ENCODE results near the gene DDX28.
"Not testable (repeated sequence)": the region's sequence is repeated elsewhere in the genome, so short reads cannot be mapped to it uniquely, and the experiment has no call there.

The DDX28 gene

DNA sequence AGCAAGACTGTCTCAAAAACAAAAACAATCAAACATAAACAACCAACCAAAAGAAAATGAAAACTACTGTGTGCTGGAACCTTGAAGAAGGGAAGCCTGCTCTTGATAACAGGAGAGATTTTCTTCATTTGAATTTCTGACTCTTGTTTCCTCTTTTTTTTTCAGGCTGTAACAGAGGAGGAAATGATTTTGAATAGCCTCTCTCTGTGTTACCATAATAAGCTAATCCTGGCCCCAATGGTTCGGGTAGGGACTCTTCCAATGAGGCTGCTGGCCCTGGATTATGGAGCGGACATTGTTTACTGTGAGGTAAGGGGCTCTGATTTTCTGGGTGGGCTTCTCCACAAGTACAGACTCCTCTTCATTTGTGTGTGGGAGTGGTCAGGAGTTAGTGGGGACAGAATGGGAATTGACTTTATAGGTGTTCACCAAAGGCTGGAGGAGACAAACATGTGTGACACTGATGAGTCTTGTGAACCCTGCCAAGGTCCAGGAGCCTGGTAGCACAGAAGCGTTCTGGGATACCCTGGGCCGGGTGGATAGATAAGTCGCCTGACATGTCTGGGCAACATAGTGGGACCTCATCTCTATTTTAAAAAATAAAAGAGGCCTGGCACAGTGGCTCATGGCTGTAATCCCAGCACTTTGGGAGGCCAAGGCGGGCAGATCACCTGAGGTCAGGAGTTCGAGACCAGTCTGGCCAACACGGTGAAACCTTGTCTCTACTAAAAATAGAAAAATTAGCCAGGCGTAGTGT, 15.0 kb upstream of the DDX28 start:
- DNase-seq (ENCODE audit: low read depth in 2 of 2), result no peak

GRCh38 chr16:68035227-68035626, 12.2 kb upstream of the DDX28 start:
- no peak for DNase-seq (ENCODE audit: low read depth in 2 of 2)

DNA sequence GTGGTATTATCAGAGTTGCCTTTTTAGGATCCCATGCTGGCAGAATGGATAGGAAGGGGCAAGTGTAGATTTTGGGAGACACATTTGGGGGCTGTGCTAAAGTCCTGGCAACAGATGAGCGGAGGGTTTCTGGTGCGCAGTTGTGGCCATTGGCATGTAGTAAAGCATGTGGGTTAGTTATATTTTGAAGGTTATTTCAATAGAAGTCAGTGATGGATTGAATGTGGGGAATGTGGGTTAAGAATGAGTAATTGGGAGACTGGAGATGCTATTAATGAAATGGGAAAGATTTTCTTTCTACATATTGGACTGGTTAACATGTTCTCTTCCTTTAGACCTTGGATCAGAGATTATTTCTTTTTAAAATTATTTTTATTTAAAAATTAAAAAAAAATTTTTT, 10.1 kb upstream of the DDX28 start:
- no peak for DNase-seq (ENCODE audit: low read depth in 2 of 2)

DNA sequence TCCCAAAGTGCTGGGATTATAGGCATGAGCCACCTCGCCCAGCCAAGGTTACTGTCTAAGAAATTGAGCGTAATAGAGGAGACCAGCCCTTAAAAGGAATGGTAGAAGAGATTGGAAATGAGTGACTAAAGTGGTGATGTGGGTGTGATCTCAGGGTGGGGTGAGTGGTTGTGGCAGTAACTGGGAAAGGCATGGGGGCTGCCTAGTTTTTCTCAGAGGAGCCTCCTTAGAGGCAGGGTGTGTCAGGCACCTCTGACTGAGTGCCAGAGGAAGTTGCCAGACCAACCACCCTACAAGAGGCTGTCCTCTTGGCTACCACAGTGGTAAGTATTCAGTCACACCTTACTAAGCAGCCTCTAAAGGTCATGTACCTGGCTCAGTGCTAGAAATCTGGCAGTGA, 8.9 kb upstream of the DDX28 start:
- DNase-seq (ENCODE audit: low read depth in 2 of 2), result no peak

GRCh38 chr16:68030108-68030507, 7.1 kb upstream of the DDX28 start:
- DNase-seq (ENCODE audit: low read depth in 2 of 2), result not testable (repeated sequence)

DNA sequence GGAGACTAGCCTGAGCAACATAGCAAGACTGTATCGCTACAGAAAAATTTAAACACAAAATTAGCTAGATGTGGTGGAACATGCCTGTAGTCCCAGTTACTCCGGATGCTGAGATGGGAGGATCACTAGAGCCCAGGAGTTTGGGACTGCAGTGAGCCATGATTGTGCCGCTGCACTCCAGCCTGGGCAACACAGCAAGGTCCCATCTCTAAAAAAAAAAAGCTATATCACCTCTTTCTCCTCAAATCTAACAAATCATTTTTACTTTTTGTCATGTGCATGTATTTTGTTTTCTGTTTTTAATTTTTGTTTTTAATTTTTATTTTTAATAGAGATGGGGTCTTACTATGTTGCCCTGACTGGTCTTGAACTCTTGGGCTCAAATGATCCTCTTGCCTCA, 6.0 kb upstream of the DDX28 start:
- no peak for DNase-seq (ENCODE audit: low read depth in 2 of 2)

GRCh38 chr16:68022278-68022727, 729 bp downstream of the DDX28 start:
- DNase-seq (ENCODE audit: low read depth in 2 of 2), result no peak

- no peak for DNase-seq (ENCODE audit: low read depth in 2 of 2)
These were observed 1.5 kb downstream of the DDX28 start for GRCh38 chr16:68021490-68021889.

GRCh38 chr16:68019167-68019680, 3.8 kb downstream of the DDX28 start:
- DNase-seq (ENCODE audit: low read depth in 2 of 2), result no peak

DNA sequence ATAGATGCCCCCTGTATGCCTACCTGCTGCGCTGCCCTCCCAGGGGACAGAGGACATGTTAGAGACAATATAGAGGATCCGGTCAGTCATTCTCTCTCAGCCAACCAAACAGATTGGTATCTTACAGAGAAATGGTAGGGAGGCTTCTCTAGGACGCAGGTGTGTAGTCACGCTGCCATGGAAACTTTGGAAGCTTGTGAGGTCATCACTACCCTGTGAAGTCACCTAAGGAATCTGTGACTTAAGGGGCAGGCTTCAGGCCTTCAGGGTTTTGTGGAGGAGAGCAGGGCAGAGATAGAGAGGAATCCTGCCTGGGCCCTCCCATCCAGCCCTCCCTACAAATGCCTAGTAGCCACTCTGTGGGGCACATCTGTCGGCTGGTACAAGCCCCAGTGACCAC, 7.4 kb downstream of the DDX28 start, which contains the start of gene DPEP2NB:
TSS of gene DPEP2NB (minus strand) at position 231 of the 400 bp plus-strand sequence. CDS start at position 90, 141 bp downstream.
- no peak for DNase-seq (ENCODE audit: low read depth in 2 of 2)

- DNase-seq (ENCODE audit: low read depth in 2 of 2), result no peak
These were observed 9.6 kb downstream of the DDX28 start for GRCh38 chr16:68013440-68013839.

DNA sequence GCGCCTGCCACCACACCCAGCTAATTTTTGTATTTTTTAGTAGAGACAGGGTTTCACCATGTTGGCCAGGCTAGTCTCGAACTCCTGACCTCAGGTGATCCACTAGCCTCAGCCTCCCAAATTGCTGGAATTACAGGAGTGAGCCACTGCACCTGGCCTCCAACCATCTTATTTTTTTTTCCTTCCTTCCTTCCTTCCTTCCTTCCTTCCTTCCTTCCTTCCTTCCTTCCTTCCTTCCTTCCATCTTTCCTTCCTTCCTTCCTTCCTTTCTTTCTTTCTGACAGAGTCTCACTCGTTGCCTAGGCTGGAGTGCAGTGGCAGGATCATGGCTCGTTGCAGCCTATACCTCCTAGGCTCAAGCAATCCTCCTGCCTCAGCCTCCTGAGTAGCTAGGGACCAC, 13.2 kb downstream of the DDX28 start:
- DNase-seq (ENCODE audit: low read depth in 2 of 2), result not testable (repeated sequence)

DNA sequence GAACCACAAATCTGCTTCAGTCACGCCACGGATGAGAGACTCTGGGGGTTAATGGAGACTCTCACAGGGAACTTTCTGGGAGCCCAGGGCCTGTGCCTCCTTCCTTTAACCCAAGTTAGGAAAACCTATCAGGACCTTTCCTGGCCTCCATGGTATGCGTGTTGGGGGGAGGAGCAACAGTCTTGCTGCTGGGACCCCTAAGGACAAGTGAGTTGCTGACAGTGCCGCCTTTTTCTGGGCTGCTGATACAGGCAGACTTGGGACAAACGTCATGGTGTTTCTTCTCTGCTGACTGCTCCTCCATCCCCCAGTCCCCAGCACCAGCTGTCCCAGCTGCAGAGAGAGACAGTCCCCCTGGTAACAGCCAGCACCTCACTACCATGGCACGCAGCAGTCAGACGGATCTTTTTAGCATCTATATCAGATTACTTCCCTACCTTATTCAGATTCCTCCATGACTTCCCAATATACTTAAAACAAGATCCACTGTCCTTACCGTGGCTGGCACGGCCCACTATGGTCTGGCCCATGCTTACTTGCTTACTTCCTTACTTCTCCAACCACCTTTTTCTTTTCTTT, 13.8 kb downstream of the DDX28 start:
- no peak for DNase-seq (ENCODE audit: low read depth in 2 of 2)

DNA sequence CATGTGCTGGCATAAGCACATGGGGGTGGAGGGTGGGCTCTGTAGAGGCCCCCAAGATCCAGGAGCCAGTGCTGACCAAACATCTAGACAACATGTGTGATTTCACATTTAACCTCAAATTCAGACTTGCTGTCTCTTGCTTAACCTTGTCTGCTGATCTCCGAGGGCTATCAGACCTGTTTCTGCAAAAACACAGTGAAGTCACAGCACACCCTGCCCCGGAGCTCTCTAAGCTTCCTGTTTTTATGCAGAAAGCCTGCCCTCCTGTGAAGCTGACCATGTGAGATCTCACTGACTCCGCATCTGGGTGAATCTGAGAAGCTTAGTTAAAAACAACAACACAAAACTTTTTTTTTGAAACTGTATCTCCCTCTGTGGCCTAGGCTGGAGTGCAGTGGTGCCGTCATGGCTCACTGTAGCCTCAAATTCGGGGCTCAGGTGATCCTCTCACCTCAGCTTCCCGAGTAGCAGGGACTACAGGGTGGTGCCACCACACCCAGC, 17.2 kb downstream of the DDX28 start:
- no peak for DNase-seq (ENCODE audit: low read depth in 2 of 2)

GRCh38 chr16:68005211-68005610, 17.8 kb downstream of the DDX28 start:
- DNase-seq (ENCODE audit: low read depth in 2 of 2), result no peak

GRCh38 chr16:68003031-68003430, 20.0 kb downstream of the DDX28 start:
- no peak for DNase-seq (ENCODE audit: low read depth in 2 of 2)

DNA sequence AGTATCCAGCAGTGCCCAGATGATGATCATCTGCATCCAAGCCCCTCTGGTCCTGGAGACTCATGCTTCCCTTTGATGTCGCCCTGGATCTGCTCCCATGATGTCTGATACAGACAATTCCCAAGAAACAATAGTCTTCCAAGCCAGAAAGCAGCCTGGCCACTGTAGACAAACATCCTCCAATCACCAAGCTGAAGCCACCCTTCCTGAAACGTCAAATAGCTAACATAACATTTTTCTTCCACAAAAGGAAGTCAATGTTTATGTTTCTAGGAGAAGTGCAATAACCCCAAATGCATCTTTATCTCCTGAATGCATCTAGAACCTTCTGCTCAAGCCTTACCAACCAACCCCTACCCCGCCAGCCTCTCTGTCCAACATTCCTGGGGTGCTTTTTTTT, 22.6 kb downstream of the DDX28 start:
- no peak for DNase-seq (ENCODE audit: low read depth in 2 of 2)

DNA sequence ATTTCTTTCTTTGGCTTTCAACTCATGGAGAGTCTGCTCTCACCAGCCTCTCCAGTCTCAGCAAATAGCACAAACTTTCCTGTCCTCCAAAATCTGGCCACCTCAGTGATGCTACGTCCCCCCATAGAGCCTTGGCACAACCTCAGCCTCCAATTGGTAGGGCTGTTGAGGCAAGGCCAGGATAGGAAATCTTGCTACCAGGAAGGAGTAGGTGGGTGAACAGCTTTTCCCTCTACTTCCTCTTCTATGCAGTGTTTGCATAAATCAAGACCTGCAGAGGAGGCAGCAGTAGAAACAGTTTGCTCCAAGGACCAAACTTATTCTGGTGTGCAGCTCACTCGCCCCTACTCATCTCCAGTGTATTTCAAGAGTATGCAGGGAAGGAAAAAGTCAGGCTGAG, 23.0 kb downstream of the DDX28 start:
- DNase-seq (ENCODE audit: low read depth in 2 of 2), result no peak

DNA sequence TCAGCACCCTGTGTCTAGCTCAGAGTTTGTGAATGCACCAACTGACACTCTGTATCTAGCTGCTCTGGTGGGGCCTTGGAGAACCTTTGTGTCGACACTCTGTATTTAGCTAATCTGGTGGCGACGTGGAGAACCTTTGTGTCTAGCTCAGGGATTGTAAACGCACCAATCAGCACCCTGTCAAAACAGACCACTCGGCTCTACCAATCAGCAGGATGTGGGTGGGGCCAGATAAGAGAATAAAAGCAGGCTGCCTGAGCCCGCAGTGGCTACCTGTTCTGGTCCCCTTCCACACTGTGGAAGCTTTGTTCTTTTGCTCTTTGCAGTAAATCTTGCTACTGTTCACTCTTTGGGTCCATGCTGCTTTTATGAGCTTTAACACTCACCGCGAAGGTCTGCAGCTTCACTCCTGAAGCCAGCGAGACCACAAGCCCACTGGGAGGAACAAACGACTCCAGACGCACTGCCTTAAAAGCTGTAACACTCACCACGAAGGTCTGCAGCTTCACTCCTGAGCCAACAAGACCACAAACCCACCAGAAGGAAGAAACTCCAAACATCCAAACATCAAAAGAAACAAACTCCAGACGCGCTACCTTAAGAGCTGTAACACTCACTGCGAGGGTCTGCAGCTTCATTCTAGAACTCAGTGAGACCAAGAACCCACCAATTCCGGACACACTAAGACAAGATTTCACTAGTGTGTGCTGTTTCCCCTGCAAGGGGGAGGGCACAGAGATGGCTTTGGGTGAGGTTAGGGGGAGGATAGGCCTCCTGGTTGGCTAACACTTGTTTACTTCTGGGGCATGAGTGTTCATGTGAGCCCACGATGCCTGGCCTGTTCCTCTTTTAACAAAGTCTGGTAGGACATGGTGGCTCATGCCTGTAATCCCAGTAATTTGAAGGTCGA, 24.0 kb downstream of the DDX28 start, which contains the start of gene DPEP2:
TSS of gene DPEP2 (minus strand) at position 706 of the 910 bp plus-strand sequence. CDS start 6,272 bp downstream, outside the sequence.
- DNase-seq (ENCODE audit: low read depth in 2 of 2), result not testable (repeated sequence)

DNA sequence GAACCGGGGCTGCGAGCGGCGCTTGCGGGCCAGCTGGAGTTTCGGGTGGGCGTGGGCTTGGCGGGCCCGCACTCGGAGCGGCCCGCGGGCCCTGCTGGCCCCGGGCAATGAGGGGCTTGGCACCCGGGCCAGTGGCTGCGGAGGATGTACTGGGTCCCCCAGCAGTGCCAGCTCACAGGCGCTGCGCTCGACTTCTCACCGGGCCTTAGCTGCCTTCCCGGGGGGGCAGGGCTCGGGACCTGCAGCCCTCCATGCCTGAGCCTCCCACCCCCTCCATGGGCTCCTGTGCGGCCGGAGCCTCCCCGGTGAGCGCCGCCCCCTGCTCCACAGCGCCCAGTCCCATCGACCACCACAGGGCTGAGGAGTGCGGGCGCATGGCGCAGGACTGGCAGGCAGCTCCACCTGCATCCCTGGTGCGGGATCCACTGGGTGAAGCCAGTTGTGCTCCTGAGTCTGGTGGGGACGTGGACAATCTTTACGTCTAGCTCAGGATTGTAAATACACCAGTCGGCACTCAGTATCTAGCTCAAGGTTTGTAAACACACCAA, 24.7 kb downstream of the DDX28 start:
- DNase-seq (ENCODE audit: low read depth in 2 of 2), result not testable (repeated sequence)

DNA sequence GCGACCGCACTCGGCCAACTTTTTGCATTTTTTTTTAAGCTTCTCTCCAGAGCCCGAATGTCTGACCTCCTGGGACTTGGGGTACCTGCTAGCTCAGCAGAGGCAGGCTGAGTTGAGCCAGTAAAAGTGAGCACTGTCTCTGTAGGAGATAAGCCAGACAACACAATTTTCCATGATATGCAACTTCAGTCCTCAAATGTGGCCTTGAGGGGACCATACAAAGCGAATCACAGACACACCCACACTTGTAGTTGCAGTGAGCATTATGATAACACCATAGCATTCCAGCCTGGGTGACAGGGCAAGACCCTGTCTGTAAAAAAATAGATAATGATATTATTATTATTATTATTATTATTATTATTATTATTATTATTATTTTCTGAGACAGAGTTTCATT, 26.4 kb downstream of the DDX28 start:
- no peak for DNase-seq (ENCODE audit: low read depth in 2 of 2)

All from stimulated activated CD4-positive, alpha-beta T cell treated with anti-CD3 and anti-CD28 coated beads, Interleukin-4, amount 100 ng/mL, for 48 hours (primary cell).